Adipocyte (in vitro differentiated cells): ENCODE data around the gene ALPL.

Experiments used
- DNase-seq: peaks from one replicate; pipeline ENCODE4 v3.0.0-alpha.2; 2015; ENCODE audit warnings: low read depth
- H3K27me3 ChIP-seq: replicated peaks from 2 replicates; pipeline ENCODE4 v1.7.0; 2013; ENCODE audit warnings: mild to moderate bottlenecking, low read length, moderate library complexity; ENCODE audit not compliant: control insufficient read depth, insufficient read depth
- H3K36me3 ChIP-seq: 2 replicates; pipeline ENCODE4 v1.7.0; 2013; ENCODE audit warnings: low read length, mild to moderate bottlenecking, moderate library complexity; ENCODE audit not compliant: control insufficient read depth, insufficient read depth, severe bottlenecking
- H3K4me1 ChIP-seq: 2 replicates; pipeline ENCODE4 v1.7.0; 2013; ENCODE audit warnings: mild to moderate bottlenecking, low read length, moderate library complexity; ENCODE audit not compliant: control insufficient read depth, insufficient read depth
- H3K4me3 ChIP-seq: 2 replicates; pipeline ENCODE4 v1.7.0; 2013; ENCODE audit warnings: mild to moderate bottlenecking, low read length, moderate library complexity
- H3K9ac ChIP-seq: 2 replicates; pipeline ENCODE4 v1.7.0; 2013; ENCODE audit warnings: mild to moderate bottlenecking, low read length, moderate library complexity
- H3K9me3 ChIP-seq: 2 replicates; pipeline ENCODE4 v1.7.0; 2013; ENCODE audit warnings: mild to moderate bottlenecking, low read length, moderate library complexity; ENCODE audit not compliant: control insufficient read depth

Gene ALPL

DNA sequence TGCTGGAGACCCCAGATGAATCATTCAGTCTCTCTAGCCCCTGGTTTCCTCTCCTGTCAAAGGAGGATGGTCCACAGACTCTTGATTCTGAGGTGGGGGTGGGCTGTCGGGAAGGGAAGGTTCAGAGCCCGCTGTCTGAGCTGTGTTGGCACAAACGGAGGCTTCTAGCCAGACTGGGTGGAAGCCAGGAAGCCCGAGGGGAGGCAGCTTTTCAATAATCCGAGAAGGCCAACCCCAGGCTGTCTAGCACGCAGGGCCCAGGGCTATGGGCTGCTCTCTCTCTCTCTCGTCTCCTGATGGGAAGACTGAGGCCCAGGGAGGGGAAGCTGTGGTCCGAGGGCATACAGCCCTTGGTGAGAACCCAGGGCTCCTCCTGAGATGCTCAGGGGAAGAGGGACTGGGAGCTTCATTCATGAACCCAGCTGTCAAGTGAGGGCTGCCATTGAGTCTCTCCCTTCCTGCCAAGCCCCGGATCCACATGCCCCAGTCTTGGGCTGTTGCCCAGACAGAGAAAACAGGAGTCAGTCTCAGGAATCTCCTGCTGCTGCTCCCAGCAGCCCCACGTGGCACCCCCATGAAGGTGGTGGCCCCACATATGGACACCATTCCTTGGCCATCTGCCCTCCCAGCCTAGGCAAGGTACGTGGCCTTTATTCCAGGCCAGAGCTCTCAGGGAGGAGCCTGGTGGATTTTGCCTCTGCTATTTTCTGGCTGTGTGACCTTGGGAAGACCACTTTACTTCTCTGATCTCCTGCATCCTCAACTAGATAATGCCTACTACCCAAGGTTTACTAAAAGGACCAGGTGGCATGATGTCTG lies 115.6 kb downstream of the ALPL start:
- peaks cover 33% of the 10 kb centered on the region for H3K27me3 ChIP-seq
- no peak overlapping the region for H3K4me3 ChIP-seq
- H3K9ac ChIP-seq, result no peak overlapping the region
- no peaks in the 10 kb centered on the region for H3K36me3 ChIP-seq
- H3K9me3 ChIP-seq, result no peaks in the 10 kb centered on the region
- H3K4me1 ChIP-seq, result no peaks in the 10 kb centered on the region
- no peak for DNase-seq

DNA sequence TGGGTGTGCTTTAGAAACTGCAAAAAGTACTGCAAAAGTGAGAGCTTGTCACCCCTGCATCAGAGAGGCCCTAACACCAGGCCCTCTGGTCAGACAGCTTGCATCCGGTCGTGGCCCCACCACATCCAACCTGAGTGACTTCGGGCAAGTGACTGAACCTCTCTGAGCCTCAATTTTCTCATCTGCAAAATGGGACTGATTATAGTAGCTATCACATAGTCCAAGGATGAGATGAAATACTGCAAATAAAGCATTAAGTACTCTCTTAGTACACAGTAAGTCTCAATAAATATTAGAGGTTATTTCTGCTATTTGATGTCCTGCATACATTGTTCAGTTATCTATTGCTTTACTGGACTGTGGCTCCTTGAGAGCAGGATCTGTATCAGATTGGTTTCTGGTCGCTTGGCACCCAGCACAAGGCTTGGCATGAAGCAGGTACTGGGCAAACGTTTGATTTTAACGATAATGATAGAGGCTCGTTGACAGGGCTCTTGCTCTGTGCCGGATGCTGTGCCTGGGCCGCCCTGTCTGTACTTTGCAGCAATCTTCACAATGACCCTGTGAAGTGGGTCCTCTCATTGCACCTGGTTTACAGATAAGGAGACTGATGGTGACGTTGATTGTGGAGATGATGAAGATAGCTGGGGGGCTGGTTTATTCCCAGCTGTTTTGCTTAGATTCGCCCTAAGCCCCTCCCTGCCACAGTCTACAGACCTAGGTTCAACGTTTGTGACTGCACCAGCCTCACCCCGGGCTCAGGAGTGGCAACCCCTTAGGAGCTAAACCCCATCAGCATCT lies 116.4 kb downstream of the ALPL start:
- no peaks in the 10 kb centered on the region for H3K36me3 ChIP-seq
- H3K27me3 ChIP-seq, result peaks cover 34% of the 10 kb centered on the region
- no peak for DNase-seq
- H3K9me3 ChIP-seq, result no peaks in the 10 kb centered on the region
- no peak overlapping the region for H3K9ac ChIP-seq
- no peak overlapping the region for H3K4me3 ChIP-seq
- H3K4me1 ChIP-seq, result no peaks in the 10 kb centered on the region

DNA sequence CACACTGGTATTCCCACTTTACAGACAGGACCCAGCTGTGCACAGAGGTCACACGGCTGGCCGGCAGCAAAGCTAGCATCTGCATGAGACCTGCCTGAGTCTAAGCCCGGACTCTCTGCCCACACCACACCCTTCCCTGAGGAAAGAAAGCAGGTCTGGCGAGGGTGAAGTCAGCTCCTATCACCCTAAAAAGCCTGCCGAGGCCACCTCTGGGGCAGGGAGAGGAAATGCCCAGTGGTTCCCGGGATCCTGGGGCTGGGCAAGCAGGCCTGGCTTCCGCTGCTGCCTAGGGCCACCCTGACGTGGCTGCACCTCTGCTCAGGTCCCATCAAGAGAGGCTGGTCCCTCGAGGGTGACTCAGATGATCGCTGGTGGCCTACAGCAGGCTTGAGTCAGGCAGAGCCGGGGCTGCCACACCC lies 117.7 kb downstream of the ALPL start:
- H3K4me3 ChIP-seq, result no peak overlapping the region
- H3K9me3 ChIP-seq, result no peaks in the 10 kb centered on the region
- no peaks in the 10 kb centered on the region for H3K4me1 ChIP-seq
- H3K36me3 ChIP-seq, result no peaks in the 10 kb centered on the region
- no peak overlapping the region for H3K9ac ChIP-seq
- peaks cover 28% of the 10 kb centered on the region for H3K27me3 ChIP-seq
- no peak for DNase-seq
